Measurements from ENCODE around the gene ALKBH7. TPM values are rescaled to one million over a fixed set of nuclear protein-coding genes. Genes with fewer than 3 reads are reported as not detected.

Gene ALKBH7
- total RNA-seq, 1 donor from 2014 or later: 31.4 TPM

- intact Hi-C loops (cut with micrococcal nuclease): loop anchor here (1.0 to 5.0 kb wide), 4 partner anchors 82 to 1465 kb away; no protein-coding TSS in a partner anchor
Measured at GRCh38 chr19:6362351-6362801, 10.2 kb upstream of the ALKBH7 start.

- intact Hi-C loops (cut with micrococcal nuclease): loop anchor here (5.0 kb wide), 1 partner anchor 1463 kb away; no protein-coding TSS in a partner anchor
Measured at GRCh38 chr19:6364353-6364752, 8.2 kb upstream of the ALKBH7 start.

GRCh38 chr19:6373096-6373812 lies 660 bp downstream of the ALKBH7 start:
- intact Hi-C loops (cut with micrococcal nuclease): loop anchor here (1.0 to 5.0 kb wide), 11 partner anchors 20 to 1971 kb away; partner anchors contain the start of genes CHAF1A, DUS3L, GTF2F1 and RFX2

DNA sequence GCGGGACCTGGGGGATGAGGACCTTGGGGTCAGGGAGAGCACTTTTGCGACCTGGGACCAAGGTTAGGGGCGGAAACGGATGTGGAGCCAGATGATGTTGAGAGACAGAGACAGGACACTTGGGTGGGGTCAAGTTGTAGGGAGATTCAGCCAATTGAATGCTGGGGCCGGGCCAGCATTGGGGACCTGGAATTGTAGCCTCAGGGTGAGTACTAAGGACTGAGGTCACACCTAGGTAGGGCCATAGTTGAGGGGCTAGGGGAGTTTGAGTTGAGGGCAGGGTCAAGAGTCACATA lies 1.2 kb downstream of the ALKBH7 start:
- intact Hi-C loops (cut with micrococcal nuclease): loop anchor here (1.0 to 5.0 kb wide), 11 partner anchors 20 to 1971 kb away; partner anchors contain the start of genes CHAF1A, DUS3L, GTF2F1 and RFX2

DNA sequence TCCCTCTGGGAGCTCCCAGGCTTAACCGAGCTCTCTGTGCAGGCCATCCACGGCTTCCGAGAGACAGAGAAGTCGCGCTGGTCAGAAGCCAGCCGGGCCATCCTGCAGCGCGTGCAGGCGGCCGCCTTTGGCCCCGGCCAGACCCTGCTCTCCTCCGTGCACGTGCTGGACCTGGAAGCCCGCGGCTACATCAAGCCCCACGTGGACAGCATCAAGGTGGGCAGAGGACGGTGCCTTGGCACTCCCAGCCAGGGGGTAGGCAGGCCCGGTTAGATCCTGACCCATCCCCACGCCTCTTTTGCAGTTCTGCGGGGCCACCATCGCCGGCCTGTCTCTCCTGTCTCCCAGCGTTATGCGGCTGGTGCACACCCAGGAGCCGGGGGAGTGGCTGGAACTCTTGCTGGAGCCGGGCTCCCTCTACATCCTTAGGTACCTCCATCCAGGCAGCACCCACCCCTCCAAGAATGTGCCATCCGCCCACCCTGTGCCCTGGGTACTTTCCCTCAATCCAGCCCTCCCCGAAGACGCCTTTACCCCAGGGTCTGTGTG lies 1.6 kb downstream of the ALKBH7 start:
- intact Hi-C loops (cut with micrococcal nuclease): loop anchor here (5.0 kb wide), 2 partner anchors 1548 to 1972 kb away; partner anchors contain the start of genes CHAF1A, SH3GL1 and SNAPC2

- intact Hi-C loops (cut with micrococcal nuclease): loop anchor here (5.0 kb wide), 2 partner anchors 1547 to 1973 kb away; partner anchors contain the start of genes CHAF1A, SH3GL1 and SNAPC2
Measured at GRCh38 chr19:6374711-6375410, 2.3 kb downstream of the ALKBH7 start.

DNA sequence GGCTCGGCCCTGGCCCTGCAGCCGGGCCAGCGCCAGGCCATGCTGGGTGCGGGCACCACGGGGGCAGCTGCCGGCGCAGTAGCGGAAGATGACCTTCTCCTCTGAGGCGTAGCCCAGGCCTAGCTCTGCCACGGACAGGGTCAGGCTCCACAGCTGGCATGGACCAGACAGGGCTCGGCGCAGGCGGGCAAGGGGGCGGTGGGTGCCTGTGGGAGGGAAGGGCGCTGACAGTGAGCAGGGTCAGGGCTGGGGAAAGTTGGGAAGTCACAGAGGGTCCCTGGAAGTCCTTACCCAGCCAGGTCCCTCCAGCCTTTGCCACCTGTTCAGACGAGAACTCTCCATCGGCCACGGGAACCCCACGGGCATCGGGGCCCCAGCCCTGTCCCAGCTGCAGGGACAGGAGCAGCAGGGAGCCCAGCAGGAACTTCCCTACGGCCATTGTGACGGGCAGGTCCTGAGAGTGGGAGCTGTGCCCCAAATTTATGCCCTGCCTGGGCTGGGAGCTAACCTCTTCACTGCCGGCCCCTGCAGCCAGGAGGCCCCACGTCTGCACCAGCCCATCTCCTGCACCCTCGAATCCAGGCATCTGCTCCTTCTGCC lies 2.9 kb downstream of the ALKBH7 start, which contains the start of gene PSPN:
TSS of gene PSPN (minus strand) at position 523 of the 600 bp plus-strand sequence. CDS start at position 439, 84 bp downstream.
- intact Hi-C loops (cut with micrococcal nuclease): no loop called here

- intact Hi-C loops (cut with micrococcal nuclease): no loop called here
Measured at GRCh38 chr19:6376512-6377190, 4.1 kb downstream of the ALKBH7 start.

DNA sequence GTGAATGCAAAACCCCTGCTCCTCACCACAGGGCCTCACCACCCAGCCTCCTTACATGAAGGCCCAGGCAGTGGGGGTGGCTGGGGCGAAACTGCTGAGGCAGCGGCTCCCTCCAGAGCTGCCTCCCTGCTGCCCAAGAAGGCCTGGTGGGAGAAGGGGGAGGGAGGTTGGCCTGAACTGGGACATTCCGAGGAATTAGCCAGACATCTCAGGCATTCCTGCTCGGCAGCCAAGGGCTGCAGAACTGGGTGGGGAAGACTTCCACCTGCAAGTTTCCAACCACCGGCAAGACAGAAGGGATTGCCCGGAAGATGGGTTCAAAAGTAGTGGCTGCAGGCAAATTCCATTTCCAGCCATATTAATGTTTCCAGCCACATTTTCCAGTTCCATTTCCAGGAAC lies 5.4 kb downstream of the ALKBH7 start:
- intact Hi-C loops (cut with micrococcal nuclease): no loop called here

GRCh38 chr19:6378486-6378885 lies 5.9 kb downstream of the ALKBH7 start:
- intact Hi-C loops (cut with micrococcal nuclease): no loop called here

- intact Hi-C loops (cut with micrococcal nuclease): no loop called here
Measured at GRCh38 chr19:6379744-6380143, 7.2 kb downstream of the ALKBH7 start.

DNA sequence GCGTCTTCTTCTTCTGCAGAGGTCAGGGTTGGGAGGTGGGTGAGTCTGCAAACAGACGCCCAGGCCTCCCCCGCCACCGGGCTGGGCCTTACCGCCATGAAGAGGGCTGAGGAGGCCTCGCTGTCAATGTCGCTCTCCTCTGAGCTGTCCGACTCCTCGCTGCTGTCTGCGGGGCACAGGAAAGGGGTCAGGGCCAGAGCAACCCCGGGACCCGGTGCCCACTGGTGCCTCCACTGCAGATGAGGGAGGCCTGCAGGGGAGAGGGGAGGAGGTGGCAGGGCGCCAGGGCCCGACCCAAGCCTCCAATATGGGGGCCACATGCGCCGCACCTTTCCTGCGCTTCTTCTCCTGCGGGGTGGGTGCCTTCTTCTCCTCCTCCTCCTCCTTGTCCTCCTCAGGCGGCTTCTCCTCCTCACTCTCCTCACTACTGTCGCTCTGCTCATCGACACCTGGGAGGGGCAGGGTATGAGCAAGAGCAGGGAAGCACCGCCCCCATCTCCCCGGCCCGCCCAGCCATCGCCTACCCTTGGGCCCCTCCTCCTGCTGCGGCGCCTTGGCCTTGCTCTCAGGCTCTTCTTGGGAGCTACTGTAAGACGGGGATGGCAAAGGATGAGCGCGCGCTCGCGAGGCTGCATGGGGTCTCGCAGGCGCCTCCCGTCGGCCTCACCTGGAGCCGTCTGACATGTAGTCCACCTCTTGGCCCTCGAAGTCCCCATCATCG lies 8.6 kb downstream of the ALKBH7 start:
- intact Hi-C loops (cut with micrococcal nuclease): no loop called here

- intact Hi-C loops (cut with micrococcal nuclease): no loop called here
Measured at GRCh38 chr19:6383188-6383587, 10.6 kb downstream of the ALKBH7 start.

- intact Hi-C loops (cut with micrococcal nuclease): no loop called here
Measured at GRCh38 chr19:6384381-6384780, 11.8 kb downstream of the ALKBH7 start.

GRCh38 chr19:6387372-6387771 lies 14.8 kb downstream of the ALKBH7 start:
- intact Hi-C loops (cut with micrococcal nuclease): no loop called here

- intact Hi-C loops (cut with micrococcal nuclease): loop anchor here (1.0 to 5.0 kb wide), 6 partner anchors 19 to 488 kb away; partner anchors contain the start of genes CLPP, GPR108, TRIP10 and VMAC
Measured at GRCh38 chr19:6392221-6393073, 19.9 kb downstream of the ALKBH7 start.

GRCh38 chr19:6393074-6393982 lies 20.7 kb downstream of the ALKBH7 start, which contains the start of gene GTF2F1:
TSS of gene GTF2F1 (minus strand) at chr19:6393164. CDS start at chr19:6392995, 169 bp downstream.
- intact Hi-C loops (cut with micrococcal nuclease): loop anchor here (1.0 to 5.0 kb wide), 6 partner anchors 20 to 489 kb away; partner anchors contain the start of genes CLPP, GPR108, TRIP10 and VMAC

- intact Hi-C loops (cut with micrococcal nuclease): loop anchor here (1.0 to 5.0 kb wide), 6 partner anchors 21 to 490 kb away; partner anchors contain the start of genes CLPP, GPR108, TRIP10 and VMAC
Measured at GRCh38 chr19:6393983-6394412, 21.4 kb downstream of the ALKBH7 start.

All from T-helper 1 cell treated with Interleukin-12 subunit alpha and Interleukin-12 subunit beta and Interleukin-4 antibody, amounts not matched to agents 30 ng/mL and 1 ng/mL, for 36 hours (primary cell).